Testis (tissue), 3 donors: ENCODE measurements around the gene STK16. TPM values are rescaled to one million over a fixed set of nuclear protein-coding genes. Genes with fewer than 3 reads are reported as not detected.

Experiments used
- DNase-seq: peaks from one replicate; pipeline ENCODE4 v3.0.0-alpha.2; 2019
- H3K27ac ChIP-seq, 2 donors: fragments of 200-600 bp; sonication (generic); one replicate each; pipeline ENCODE4 v1.5.1; 2019
- H3K27me3 ChIP-seq: fragments of 200-600 bp; sonication (generic); one replicate; pipeline ENCODE4 v1.5.1; 2019
- H3K36me3 ChIP-seq: fragments of 200-600 bp; sonication (generic); one replicate; pipeline ENCODE4 v1.5.1; 2017; ENCODE audit warnings: low read depth; ENCODE audit errors: missing control alignments
- H3K4me1 ChIP-seq: fragments of 200-600 bp; sonication (generic); one replicate; pipeline ENCODE4 v1.5.1; 2019
- H3K4me3 ChIP-seq, 2 donors: fragments of 200-600 bp; sonication (generic); one replicate each; pipeline ENCODE4 v1.5.1; 2017 to 2019
- H3K9me3 ChIP-seq: fragments of 200-600 bp; sonication (generic); one replicate; pipeline ENCODE4 v1.5.1; 2017
- CTCF ChIP-seq, 3 experiments: fragments of 450-650 bp in 2 of 3; fragments of 200-600 bp in 1 of 3; sonication (generic) in 1 of 3; IDR thresholded peaks; one replicate each; pipeline ENCODE4 v1.5.1; 2016 to 2019; ENCODE audit warnings: antibody characterized with exemption in 3 of 3, mild to moderate bottlenecking in 2 of 3, moderate library complexity in 1 of 3
- POLR2A ChIP-seq: fragments of 450-650 bp; IDR thresholded peaks from one replicate; pipeline ENCODE4 v1.6.1; 2017; ENCODE audit warnings: antibody characterized with exemption, mild to moderate bottlenecking, moderate library complexity
- WGBS, 2 donors: methylation state at CpG; one replicate each; pipeline ENCODE4 v1.1.5; 2018; 5-methylcytosine and 5-hydroxymethylcytosine counted together
- intact Hi-C: fragments of 100-400 bp; cut with DNase I; formaldehyde crosslinking; loops from one replicate; pipeline ENCODE4 v1.15.1; 2023; ENCODE audit warnings: low total_unique reads
- polyA plus RNA-seq: library from polyadenylated mRNA; stranded (reverse); fragments of 350-450 nt; fragmentation: Illumina TruSeq; extraction: RNeasy Lipid Tissue Mini Kit (QIAGEN cat#74804); gene quantifications from one replicate; pipeline ENCODE4 v1.2.3, GENCODE V29; 2014; ENCODE audit warnings: low read depth, low replicate concordance; ENCODE audit not compliant: insufficient read depth
- total RNA-seq, 2 donors: library from RNA; depleted of rRNA; stranded (reverse); fragments of >200 nt; gene quantifications; one replicate each; pipeline ENCODE4 v1.2.3, GENCODE V29; 2016

The STK16 gene
- total and polyA plus RNA-seq, 3 donors from 2014 or later = 29.1 to 63.0 (median 32.6) TPM

- WGBS, 2 donors = 71 to 83% methylated on average over 17 to 18 of the region's 18 CpGs
- TF ChIP-seq CTCF (IDR thresholded peaks at IDR 0.05) = no peak
- TF ChIP-seq POLR2A = no peak
- H3K36me3 ChIP-seq = no peaks in the 10 kb centered on the region
- no peaks in the 10 kb centered on the region for H3K27me3 ChIP-seq
- no peak for DNase-seq
- no peaks in the 10 kb centered on the region for H3K9me3 ChIP-seq
- intact Hi-C loops = no loop called here
- H3K4me3 ChIP-seq = no peak overlapping the region
- H3K27ac ChIP-seq = no peak overlapping the region
- peaks cover 27% of the 10 kb centered on the region for H3K4me1 ChIP-seq
These were observed 25.3 kb upstream of the STK16 start for GRCh38 chr2:219219784-219220532.

- intact Hi-C loops = no loop called here
- TF ChIP-seq CTCF (IDR thresholded peaks at IDR 0.05) (no peak), POLR2A (no peak)
- peaks cover 27% of the 10 kb centered on the region for H3K4me1 ChIP-seq
- no peaks in the 10 kb centered on the region for H3K36me3 ChIP-seq
- no peak overlapping the region for H3K27ac ChIP-seq
- H3K9me3 ChIP-seq = no peaks in the 10 kb centered on the region
- H3K27me3 ChIP-seq = no peaks in the 10 kb centered on the region
- no peak for DNase-seq
- H3K4me3 ChIP-seq = no peak overlapping the region
- WGBS, 2 donors = 91 to 92% methylated on average over 12 to 19 of the region's 19 CpGs
These were observed 24.5 kb upstream of the STK16 start for GRCh38 chr2:219220652-219221402.

GRCh38 chr2:219221957-219222518, 23.2 kb upstream of the STK16 start:
- intact Hi-C loops = no loop called here
- 87 to 93% methylated on average over 10 to 16 of the region's 16 CpGs for WGBS, 2 donors
- TF ChIP-seq CTCF (IDR thresholded peaks at IDR 0.05) = no peak
- no peak for TF ChIP-seq POLR2A
- no peak overlapping the region for H3K4me3 ChIP-seq
- H3K9me3 ChIP-seq = no peaks in the 10 kb centered on the region
- no peaks in the 10 kb centered on the region for H3K27me3 ChIP-seq
- peaks cover 26% of the 10 kb centered on the region for H3K4me1 ChIP-seq
- H3K27ac ChIP-seq = no peak overlapping the region
- no peak for DNase-seq
- no peaks in the 10 kb centered on the region for H3K36me3 ChIP-seq

DNA sequence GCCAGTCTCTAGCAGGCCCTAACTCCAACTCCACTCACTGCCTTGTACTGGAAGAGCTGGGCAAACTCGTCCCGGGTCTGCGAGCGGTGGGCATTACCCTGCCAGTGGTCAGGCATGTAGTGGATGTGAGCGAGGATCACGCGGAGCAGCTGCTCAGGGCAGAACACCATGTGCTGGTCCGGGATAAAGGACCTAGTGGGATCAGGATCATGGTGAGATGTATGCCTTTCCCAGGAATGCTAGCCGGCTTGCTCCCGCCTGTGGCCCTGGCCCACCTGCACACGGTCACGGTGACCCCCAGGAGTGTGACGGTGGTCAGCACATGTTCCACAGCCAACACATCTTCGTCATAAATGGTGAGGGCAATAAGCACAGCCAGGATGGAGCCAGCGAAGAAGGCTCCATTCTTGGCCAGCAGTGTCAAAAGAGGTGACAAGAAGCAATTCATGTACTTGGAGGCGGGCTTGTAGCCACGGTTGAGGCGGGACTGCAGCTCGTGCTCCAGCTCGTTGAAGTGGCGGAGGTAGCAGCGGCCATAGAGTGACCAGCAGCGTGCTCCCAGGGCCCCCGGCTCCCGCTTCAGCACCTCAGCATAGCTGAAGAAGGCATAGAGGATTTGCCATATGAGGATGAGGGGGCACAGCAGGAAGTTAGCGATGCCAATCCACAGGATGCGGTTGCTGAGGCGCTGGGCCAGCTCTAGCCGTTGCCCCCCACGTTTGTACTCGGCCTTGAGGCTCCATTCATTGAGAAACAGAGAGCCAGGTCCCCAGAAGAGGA, 21.3 kb upstream of the STK16 start:
- Histone ChIP-seq H3K9me3 (no peaks in the 10 kb centered on the region), H3K27ac (no peak overlapping the region), H3K36me3 (no peaks in the 10 kb centered on the region), H3K27me3 (no peaks in the 10 kb centered on the region), H3K4me1 (peaks cover 18% of the 10 kb centered on the region), H3K4me3 (no peak overlapping the region)
- no peak for DNase-seq
- 93 to 94% methylated on average over 29 to 31 of the region's 31 CpGs for WGBS, 2 donors
- intact Hi-C loops = no loop called here
- no peak for TF ChIP-seq CTCF (IDR thresholded peaks at IDR 0.05)
- TF ChIP-seq POLR2A = no peak
